RWPE2 (cell line): ENCODE measurements around the gene SPDL1.

Source experiments
- ATAC-seq: fragments of 200-7000 bp; cut with Tn5 transposase; 3 replicates; pipeline ENCODE4 v1.9.1; 2021; ENCODE audit warnings: low read depth
- DNase-seq: peaks from one replicate; pipeline ENCODE4 v3.0.0-alpha.2; 2020; ENCODE audit warnings: low spot score
- H3K27ac ChIP-seq: fragments of 450-650 bp; 2 replicates; pipeline ENCODE4 v1.5.1; 2017; ENCODE audit warnings: mild to moderate bottlenecking; ENCODE audit not compliant: poor library complexity, severe bottlenecking
- H3K27me3 ChIP-seq: fragments of 250-450 bp; sonication (Bioruptor Pico); 2 replicates; pipeline ENCODE4 v1.5.1; 2021; ENCODE audit warnings: mild to moderate bottlenecking, moderate library complexity; ENCODE audit not compliant: insufficient read depth, poor library complexity, severe bottlenecking
- H3K36me3 ChIP-seq: fragments of 250-450 bp; sonication (Bioruptor Pico); 2 replicates; pipeline ENCODE4 v1.5.1; 2020; ENCODE audit warnings: low read depth, mild to moderate bottlenecking, moderate library complexity
- H3K4me1 ChIP-seq: fragments of 250-450 bp; sonication (Bioruptor Pico); 2 replicates; pipeline ENCODE4 v1.5.1; 2021; ENCODE audit warnings: mild to moderate bottlenecking, moderate library complexity; ENCODE audit not compliant: insufficient read depth, poor library complexity, severe bottlenecking
- H3K4me3 ChIP-seq: fragments of 250-450 bp; sonication (Bioruptor Pico); 2 replicates; pipeline ENCODE4 v1.5.1; 2021; ENCODE audit warnings: mild to moderate bottlenecking, moderate library complexity; ENCODE audit not compliant: severe bottlenecking
- H3K9me3 ChIP-seq: fragments of 250-450 bp; sonication (Bioruptor Pico); 2 replicates; pipeline ENCODE4 v1.5.1; 2021; ENCODE audit warnings: mild to moderate bottlenecking, moderate library complexity; ENCODE audit not compliant: severe bottlenecking
- TF ChIP-seq, protein P1 (sequence below): fragments of 450-650 bp; IDR thresholded peaks from one replicate; pipeline ENCODE4 v1.5.1; 2017; ENCODE audit warnings: mild to moderate bottlenecking, moderate library complexity; ENCODE audit not compliant: poor library complexity, severe bottlenecking

SPDL1 gene

DNA sequence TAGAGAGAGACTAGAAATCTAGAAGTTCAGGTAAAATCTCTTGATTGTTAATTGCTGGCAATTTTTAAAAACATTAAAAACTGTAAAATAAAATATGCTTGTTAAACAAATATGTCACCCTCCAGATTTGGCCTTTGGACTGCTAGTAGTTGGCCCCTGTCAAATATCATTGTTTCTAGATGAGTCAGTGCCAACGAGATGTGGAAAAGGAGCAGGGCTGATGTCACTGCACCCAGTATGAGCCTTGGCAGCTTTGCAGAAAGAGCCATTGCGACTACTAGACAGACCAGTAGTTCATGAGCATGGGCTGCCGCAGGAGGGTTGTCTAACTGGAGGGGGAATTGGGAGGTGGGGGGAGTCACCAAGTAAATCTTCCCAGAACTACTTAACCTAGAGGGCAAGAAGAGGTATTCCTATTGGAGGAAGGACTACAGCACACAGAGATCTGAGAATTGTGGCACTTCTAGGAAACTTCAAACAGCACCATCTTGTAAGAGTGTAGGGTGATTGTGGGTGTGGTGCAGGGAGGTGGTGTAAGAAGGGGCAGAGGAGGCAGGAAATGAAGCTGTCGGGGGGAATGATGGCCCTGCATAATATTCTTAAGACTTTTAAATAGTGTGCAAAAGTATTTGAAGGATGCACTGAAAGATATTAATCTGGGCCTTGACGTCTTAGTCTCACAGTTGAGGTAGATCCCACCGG, 46.4 kb downstream of the SPDL1 start:
- Histone ChIP-seq H3K9me3 (no peaks in the 10 kb centered on the region), H3K4me1 (peaks cover 9% of the 10 kb centered on the region), H3K36me3 (no peaks in the 10 kb centered on the region), H3K27ac (no peak overlapping the region), H3K4me3 (no peak overlapping the region), H3K27me3 (no peaks in the 10 kb centered on the region)
- ATAC-seq (peak; percentile 86), DNase-seq (no peak)
- TF ChIP-seq, protein P1, sequence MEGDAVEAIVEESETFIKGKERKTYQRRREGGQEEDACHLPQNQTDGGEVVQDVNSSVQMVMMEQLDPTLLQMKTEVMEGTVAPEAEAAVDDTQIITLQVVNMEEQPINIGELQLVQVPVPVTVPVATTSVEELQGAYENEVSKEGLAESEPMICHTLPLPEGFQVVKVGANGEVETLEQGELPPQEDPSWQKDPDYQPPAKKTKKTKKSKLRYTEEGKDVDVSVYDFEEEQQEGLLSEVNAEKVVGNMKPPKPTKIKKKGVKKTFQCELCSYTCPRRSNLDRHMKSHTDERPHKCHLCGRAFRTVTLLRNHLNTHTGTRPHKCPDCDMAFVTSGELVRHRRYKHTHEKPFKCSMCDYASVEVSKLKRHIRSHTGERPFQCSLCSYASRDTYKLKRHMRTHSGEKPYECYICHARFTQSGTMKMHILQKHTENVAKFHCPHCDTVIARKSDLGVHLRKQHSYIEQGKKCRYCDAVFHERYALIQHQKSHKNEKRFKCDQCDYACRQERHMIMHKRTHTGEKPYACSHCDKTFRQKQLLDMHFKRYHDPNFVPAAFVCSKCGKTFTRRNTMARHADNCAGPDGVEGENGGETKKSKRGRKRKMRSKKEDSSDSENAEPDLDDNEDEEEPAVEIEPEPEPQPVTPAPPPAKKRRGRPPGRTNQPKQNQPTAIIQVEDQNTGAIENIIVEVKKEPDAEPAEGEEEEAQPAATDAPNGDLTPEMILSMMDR, result no peak

DNA sequence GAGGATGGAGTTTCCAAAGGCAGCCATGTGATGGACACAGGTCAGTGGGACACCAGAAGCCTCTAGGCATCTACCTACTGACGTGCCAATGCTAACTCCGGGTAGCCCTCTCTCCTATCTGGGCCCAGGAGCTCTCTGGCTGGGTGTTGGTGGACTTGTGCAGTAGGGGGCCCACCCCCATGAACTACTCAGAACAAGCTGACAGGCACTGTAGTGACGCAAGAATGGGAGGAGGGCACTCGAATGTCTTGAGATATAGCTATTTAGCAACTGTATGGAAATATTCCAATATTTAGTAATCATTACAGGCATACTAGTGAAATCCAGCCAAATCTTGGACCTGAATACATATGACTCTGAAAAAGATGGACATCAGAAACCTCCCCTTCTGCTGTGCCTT, 47.8 kb downstream of the SPDL1 start:
- H3K4me3 ChIP-seq, result no peak overlapping the region
- no peaks in the 10 kb centered on the region for H3K36me3 ChIP-seq
- TF ChIP-seq, protein P1, result no peak
- DNase-seq (no peak), ATAC-seq (no peak)
- no peak overlapping the region for H3K27ac ChIP-seq
- H3K4me1 ChIP-seq, result peaks cover 9% of the 10 kb centered on the region
- H3K27me3 ChIP-seq, result no peaks in the 10 kb centered on the region
- no peaks in the 10 kb centered on the region for H3K9me3 ChIP-seq

DNA sequence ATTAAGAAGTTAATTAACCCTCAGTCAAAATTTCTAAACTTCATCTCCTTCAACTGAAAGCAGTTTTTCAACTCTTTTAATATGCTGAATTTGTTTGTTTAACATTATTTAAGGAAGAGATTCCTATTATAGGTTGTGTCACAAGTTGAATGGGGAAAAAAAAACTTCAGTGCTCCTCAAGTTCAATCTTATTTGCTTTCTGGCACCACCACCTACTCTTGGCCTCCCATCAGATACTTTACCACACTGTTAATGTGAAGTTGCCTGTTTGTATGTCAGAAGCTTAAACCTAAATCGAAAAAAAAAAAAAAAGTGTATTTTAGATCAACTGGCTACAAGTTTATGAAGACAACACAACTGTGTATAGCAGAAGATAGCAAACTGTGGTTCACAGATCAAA, 49.4 kb downstream of the SPDL1 start:
- Histone ChIP-seq H3K4me3 (no peak overlapping the region), H3K4me1 (peaks cover 6% of the 10 kb centered on the region), H3K27me3 (no peaks in the 10 kb centered on the region), H3K9me3 (no peaks in the 10 kb centered on the region), H3K27ac (no peak overlapping the region), H3K36me3 (no peaks in the 10 kb centered on the region)
- TF ChIP-seq, protein P1, result no peak
- DNase-seq, result no peak
- ATAC-seq, result no peak

DNA sequence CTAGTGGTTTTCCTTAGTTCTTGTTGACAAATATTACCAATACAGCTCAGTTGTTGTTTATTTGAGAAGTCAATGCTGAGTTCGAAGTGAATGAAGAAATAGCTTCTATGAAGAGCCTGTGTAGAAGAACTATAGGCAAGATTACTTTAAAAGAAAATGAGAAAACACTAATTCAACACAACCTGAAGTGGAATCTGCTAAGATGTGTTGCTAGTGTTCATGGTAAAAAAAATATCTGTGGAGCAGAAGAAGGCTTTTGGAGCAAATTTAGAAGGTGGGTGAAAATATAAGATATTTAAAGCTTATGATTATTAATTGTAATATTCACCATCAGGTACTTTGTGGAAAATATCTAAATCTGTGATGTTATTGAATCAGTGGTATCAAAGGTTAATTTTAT, 51.0 kb downstream of the SPDL1 start:
- Histone ChIP-seq H3K36me3 (no peaks in the 10 kb centered on the region), H3K4me1 (peaks cover 5% of the 10 kb centered on the region), H3K4me3 (no peak overlapping the region), H3K27ac (no peak overlapping the region), H3K9me3 (no peaks in the 10 kb centered on the region), H3K27me3 (no peaks in the 10 kb centered on the region)
- ATAC-seq (no peak), DNase-seq (no peak)
- TF ChIP-seq, protein P1, result no peak

DNA sequence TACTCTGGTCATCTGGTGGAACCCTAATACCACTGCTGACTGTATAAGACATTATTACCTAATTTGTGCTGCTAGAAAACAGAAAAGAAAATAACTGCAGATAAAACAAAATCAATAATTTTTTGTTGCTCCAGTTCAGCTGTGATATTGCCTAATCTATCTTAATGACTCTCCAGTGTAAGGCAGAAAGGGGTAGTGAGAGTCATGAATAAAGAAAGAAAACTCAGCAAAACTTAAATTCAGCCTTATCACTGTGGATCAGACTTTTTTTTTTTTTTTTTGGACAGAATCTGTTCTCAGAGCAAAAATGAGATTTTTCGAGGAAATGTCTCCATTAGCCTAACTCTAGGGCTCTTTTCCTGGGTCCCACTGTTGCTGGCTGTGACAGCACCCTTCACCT, 52.4 kb downstream of the SPDL1 start:
- Histone ChIP-seq H3K27ac (no peak overlapping the region), H3K36me3 (no peaks in the 10 kb centered on the region), H3K4me3 (no peak overlapping the region), H3K27me3 (no peaks in the 10 kb centered on the region), H3K9me3 (no peaks in the 10 kb centered on the region), H3K4me1 (no peaks in the 10 kb centered on the region)
- ATAC-seq (no peak), DNase-seq (no peak)
- TF ChIP-seq, protein P1, result no peak
